Choroid plexus epithelial cell (primary cell): Measurements from ENCODE around the gene SWI5.
A peak's percentile ranks its signal among the peaks of the same experiment; 100 is the strongest.

Source experiments
- DNase-seq: peaks from one replicate; pipeline ENCODE4 v3.0.0-alpha.2; 2010; ENCODE audit warnings: low read depth
- H3K4me3 ChIP-seq: 2 replicates; pipeline ENCODE4 v1.5.1; 2011; ENCODE audit warnings: low read depth, mild to moderate bottlenecking, control low read depth, low read length, moderate library complexity
- CTCF ChIP-seq: conservative IDR thresholded peaks from 2 replicates; pipeline ENCODE4 v1.5.1; 2011; ENCODE audit warnings: low read depth, mild to moderate bottlenecking, control low read depth, inconsistent platforms, low read length, moderate library complexity

Gene SWI5

GRCh38 chr9:128282500-128282899 lies 6.4 kb downstream of the SWI5 start:
- peak; percentile 34 for DNase-seq
- TF ChIP-seq CTCF = no peak
- no peak overlapping the region for H3K4me3 ChIP-seq

- no peak for TF ChIP-seq CTCF
- no peak for DNase-seq
- no peak overlapping the region for H3K4me3 ChIP-seq
These were observed 9.1 kb downstream of the SWI5 start for GRCh38 chr9:128285033-128285784.

- no peak for TF ChIP-seq CTCF
- DNase-seq = peak; percentile 68
- no peak overlapping the region for H3K4me3 ChIP-seq
These were observed 10.4 kb downstream of the SWI5 start for GRCh38 chr9:128286440-128286839.

- no peak overlapping the region for H3K4me3 ChIP-seq
- no peak for TF ChIP-seq CTCF
- DNase-seq = no peak
These were observed 12.4 kb downstream of the SWI5 start for GRCh38 chr9:128288273-128289004.

GRCh38 chr9:128292009-128292408 lies 15.9 kb downstream of the SWI5 start:
- DNase-seq = no peak
- no peak overlapping the region for H3K4me3 ChIP-seq
- no peak for TF ChIP-seq CTCF

- TF ChIP-seq CTCF = no peak
- DNase-seq = no peak
- H3K4me3 ChIP-seq = no peak overlapping the region
These were observed 17.0 kb downstream of the SWI5 start for GRCh38 chr9:128293091-128293490.
